Measurements from ENCODE around the gene AHCTF1.
"Not testable (repeated sequence)": the region's sequence is repeated elsewhere in the genome, so short reads cannot be mapped to it uniquely, and the experiment has no call there.

Gene AHCTF1

DNA sequence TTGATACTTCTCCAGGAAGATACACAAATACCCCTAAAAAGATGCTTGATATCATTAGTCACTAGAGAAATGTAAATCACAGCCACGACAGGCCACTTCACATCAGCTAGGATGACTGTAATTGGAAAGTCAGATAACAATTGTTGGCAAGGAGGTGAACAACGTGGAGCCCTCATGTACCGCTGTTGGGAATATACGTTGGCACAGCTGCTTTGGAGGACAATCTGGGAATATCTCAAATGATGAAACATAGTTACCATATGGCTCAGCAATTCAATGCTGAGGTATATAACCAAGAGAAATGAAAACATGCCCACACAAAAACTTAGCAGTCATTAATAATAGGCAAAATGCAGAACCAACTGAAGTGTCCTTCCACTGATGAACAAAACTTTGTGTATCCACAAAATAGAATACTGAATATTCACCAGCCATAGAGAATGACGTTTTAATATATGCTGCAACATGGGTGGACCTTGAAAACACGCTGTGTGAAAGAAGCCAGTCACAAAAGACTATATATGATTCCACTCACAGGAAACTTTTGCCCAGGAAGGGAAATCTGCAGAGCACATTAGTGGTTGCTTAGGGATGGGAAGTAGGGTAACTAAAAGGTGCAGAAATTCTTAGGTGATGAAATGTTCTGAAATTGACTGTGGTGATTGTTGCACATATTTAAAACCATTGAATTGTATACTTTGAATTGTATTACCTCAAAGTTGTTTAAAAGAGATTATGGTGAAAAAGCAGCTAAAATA lies 95.4 kb downstream of the AHCTF1 start:
- no peak for DNase-seq

DNA sequence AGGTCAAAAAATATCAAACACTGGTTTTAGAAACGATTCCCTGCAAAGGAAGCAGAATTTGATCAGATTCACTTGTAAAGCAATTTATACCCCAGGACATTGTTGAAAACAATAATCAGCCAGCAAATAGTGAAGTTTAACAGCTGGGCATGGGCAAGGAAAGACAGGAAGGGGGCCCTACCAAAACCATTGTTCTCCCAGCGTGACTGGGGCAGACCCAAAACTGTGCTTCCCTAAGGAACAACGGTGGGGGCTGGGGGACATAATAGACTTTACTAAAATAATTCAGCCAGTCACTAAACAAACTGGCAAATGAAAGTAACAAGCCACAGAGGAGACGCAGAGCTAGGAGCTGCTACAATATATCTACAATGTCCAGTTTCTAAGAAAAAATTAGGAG lies 100.2 kb downstream of the AHCTF1 start:
- DNase-seq: no peak

- no peak for DNase-seq
Measured at GRCh38 chr1:246828818-246829217, 102.9 kb downstream of the AHCTF1 start.

- DNase-seq: no peak
Measured at GRCh38 chr1:246827396-246827795, 104.4 kb downstream of the AHCTF1 start.

GRCh38 chr1:246825557-246826175 lies 106.1 kb downstream of the AHCTF1 start:
- no peak for DNase-seq

DNA sequence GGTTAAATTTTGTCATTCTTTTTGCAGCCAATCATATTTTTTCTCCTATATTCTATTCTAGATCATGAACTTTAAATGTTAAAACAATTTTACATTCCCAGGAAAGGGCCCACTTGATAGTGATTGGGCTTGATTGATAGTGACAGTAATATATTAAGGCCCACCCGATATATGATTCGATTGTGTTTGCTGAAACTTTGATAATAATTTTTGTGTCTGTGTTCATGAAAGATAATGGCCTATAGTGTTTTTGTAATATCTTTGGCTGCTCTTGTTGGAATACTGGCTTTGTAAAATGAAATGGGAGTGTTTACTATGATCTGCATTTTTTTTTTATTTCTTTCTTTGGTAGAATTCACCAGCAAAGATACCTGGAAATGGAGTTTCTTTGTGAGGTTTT lies 107.2 kb downstream of the AHCTF1 start:
- DNase-seq: no peak

GRCh38 chr1:246822154-246822553 lies 109.6 kb downstream of the AHCTF1 start:
- not testable (repeated sequence) for DNase-seq

DNA sequence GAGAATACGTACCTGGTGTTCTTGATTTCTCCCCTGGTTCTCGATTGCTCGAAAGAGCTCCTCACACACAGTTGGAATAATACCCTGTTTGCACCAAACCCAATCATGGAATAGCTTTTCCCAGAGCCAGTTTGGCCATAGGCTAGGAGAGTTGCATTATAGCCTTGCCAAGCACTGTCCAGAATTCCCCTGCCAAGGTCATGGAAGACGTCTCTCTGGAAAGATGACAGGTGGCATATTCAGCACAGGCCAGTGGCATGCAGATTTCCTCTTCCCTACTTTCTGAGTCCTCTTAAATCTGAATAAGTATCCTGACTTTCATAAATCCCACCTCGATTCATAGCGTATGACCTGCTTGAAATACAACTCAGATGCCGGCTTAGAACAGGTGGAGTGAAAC lies 111.1 kb downstream of the AHCTF1 start:
- no peak for DNase-seq

DNA sequence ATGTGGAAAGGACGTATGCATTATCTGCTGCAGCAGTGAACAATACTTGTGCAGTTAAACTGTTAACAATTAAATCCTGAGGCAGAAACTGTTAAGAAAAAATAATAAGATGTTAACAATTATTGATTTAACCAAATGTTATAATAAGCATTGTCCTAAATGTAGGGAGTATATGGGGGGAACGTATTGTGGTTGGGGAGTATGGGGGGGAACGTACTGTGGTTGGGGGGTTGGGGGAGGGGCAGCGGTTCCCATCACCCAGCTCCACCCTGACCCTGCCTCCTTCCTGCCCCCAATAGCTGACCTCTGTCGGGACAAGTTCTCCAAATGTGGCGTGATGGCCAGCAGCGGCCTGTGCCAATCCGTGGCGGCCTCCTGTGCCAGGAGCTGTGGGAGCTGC lies 114.0 kb downstream of the AHCTF1 start:
- DNase-seq: not testable (repeated sequence)

GRCh38 chr1:246815693-246816270 lies 116.0 kb downstream of the AHCTF1 start:
- no peak for DNase-seq

- no peak for DNase-seq
Measured at GRCh38 chr1:246814890-246815289, 116.9 kb downstream of the AHCTF1 start.

DNA sequence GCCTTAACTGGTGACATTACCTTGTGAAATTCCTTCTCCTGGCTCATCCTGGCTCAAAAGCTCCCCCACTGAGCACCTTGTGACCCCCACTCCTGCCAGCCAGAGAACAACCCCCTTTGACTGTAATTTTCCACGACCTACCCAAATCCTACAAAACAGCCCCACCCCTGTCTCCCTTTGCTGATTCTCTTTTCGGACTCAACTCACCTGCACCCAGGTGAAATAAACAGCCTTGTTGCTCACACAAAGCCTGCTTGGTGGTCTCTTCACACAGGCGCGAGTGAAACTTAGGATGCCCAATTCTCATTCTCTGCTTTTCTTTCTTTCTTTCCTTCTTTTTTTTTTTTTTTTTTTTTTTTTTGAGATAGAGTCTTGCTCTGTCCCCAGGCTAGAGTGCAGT lies 118.4 kb downstream of the AHCTF1 start:
- not testable (repeated sequence) for DNase-seq

DNA sequence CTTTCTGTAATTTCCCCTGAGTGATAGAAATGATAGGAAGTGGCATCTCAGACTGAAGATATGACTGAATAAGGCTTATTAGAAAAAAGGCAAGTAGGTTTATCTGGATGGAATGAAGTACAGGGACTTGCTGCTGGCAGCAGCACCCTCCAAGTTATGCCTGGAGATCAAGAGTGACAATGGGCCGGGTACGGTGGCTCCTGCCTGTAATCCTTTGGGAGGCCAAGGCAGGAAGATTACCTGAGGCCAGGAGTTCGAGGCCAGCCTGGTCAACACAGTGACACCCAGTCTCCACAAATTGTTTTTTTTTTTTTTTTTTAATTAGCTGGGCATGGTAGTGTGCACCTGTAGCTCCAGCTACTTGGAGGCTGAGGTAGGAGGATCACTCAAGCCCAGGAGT lies 119.8 kb downstream of the AHCTF1 start:
- no peak for DNase-seq

DNA sequence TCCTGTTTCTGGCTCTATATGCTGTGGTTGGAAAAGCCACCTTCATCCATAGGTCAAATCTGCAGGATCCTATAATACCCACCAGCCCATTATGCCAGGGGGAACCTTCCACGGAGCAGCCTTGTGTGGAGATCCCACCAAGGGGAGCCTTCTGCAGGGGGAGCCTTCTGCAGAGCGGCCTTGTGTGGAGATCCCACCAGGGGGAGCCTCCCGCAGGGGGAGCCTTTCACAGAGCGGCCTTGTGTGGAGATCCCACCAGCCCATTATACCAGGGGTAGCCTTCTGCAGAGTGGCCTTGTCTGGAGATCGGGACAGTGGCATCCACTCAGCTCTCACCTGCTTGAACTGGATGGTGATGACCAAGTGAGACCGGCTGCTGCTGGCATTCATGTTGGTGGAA lies 122.3 kb downstream of the AHCTF1 start:
- no peak for DNase-seq

DNA sequence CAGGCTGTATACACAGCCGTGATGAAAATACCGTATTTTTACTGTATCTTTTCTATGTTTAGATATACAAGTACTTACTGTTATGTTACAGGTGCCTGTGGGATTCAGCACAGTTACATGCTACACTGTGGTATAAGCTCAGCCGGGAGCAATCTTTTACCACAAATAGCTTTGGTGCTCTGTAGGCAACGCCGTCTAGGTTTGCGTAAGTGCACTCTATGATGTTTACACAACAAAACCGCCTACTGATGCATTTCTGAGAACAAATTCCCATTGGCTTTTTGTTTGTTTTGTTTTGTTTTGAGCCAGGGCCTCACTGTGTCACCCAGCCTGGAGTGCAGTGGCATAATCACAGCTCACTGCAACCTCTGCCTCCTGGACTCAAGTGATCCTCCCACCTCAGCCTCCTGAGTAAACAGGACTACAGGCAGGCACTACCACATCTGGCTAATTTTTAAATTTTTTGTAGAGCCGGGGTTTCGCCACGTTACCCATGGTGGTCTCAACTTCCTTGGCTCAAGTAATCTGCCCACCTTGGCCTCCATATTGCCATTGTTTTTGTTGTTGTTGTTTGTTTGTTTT lies 126.5 kb downstream of the AHCTF1 start:
- DNase-seq: no peak

DNA sequence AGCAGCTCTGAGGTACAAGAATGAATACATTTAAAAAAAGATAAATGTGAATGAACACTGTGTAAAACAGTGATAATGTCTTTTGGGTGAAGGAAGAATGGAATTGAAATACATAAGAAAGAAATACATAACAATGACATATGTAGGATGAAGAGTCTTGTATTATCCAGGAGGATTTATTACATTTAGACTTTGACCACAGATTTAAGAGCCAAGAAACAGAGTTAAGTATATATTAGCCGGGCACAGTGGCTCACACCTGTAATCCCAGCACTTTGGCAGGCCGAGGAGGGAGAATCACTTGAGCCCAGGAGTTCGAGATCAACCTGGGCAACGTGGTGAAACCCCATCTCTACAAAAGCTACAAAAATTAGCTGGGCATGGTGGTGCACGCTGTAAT lies 127.9 kb downstream of the AHCTF1 start:
- DNase-seq: no peak

DNA sequence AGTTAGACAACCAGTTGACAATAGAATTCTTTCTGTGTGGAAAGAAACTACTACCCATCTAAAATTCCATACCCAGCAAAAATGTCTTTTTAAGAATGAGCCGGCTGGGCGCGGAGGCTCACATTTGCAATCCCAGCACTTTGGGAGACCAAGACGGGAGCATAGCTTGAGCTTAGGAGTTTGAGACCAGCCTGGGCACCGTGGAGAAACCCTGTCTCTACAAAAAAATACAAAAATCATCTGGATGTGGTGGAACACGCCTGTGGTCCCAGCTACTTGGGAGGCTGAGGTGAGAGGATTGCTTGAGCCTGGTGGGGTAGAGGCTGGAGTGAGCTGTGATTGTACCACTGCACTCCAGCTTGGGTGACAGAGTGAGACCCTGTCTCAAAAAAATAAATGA lies 128.4 kb downstream of the AHCTF1 start:
- no peak for DNase-seq

DNA sequence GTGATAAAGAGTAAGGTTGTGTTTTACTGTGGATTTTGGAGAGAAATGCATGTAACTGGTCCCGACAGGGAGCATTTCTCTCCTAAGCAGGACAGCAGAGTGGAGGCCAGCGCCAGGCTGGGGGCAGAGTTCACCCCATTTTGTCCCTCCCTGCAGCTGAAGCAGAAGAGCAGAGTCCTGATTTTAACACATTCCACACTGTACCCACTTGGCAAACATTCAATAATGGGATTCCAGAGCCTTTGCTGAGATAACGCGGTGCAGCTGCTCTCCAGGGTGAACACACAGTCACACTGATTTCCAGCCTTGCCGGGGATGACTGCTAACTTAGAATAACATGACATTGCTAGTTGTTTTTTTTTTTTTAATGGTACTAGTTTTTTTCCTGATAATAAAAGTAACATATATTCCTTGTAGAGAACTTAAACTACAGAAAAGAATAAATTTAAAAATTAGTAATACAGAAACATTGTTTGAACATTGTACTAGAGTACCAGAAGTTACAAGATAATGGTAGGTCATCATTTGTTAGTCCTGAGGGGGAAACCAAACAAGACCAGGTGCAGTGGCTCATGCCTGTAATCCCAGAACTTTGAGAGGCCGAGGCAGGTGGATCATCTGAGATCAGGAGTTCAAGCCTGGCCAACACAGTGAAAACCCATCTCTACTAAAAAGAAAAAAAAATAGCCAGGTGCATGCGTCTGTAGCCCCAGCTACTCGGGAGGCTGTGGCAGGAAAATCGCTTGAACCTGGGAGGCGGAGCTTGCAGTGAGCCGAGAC lies 130.3 kb downstream of the AHCTF1 start:
- DNase-seq: no peak

- DNase-seq: no peak
Measured at GRCh38 chr1:246800756-246801155, 131.0 kb downstream of the AHCTF1 start.

DNA sequence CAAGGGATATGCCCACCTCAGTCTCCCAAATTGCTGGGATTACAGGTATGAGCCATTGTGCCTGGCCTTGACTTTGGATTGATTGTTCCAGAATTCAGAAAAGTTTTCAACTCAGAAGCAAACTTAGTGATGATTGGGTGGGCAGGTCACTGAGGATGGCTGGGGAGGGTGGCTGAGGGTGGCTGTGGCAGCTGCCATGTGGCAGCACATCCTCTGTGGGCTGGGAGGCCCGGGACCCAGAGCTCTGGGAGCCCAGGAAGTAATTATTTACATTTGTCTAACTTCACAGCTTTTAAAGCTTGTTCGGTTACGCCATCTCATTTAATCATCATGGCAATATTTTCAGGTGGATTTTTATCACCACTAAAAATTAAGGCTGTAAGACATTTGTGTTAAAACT lies 131.4 kb downstream of the AHCTF1 start:
- DNase-seq: no peak

GRCh38 chr1:246798606-246799496 lies 132.9 kb downstream of the AHCTF1 start:
- DNase-seq: no peak

DNA sequence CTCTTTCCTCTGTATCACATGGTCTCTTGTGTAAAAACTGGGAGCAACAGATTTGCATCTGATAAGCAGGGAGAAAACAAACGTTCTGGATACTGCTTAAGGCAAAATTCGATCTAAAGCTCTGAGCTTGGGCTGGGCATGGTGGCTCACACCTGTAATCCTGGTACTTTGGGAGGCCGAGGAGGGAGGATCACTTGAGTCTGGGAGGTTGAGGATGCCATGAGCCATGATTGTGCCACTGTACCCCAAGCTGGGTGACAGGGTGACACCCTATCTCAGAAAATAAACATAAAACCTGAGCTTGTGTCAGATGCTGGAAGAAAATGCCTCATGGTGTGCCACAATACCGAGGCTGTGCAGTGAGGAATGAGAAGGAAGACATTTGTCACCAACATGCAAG lies 133.6 kb downstream of the AHCTF1 start:
- DNase-seq: no peak
